GM23338 (cell line): Measurements from ENCODE around the gene KCTD3. TPM values are rescaled to one million over a fixed set of nuclear protein-coding genes. Genes with fewer than 3 reads are reported as not detected.

Experiments
- ATAC-seq: fragments of 200-7000 bp; cut with Tn5 transposase; 3 replicates; pipeline ENCODE4 v1.9.1; 2020
- DNase-seq: peaks from one replicate; pipeline ENCODE4 v3.0.0-alpha.2; 2015; ENCODE audit warnings: low spot score
- H2AFZ ChIP-seq: fragments of 200-600 bp; sonication (generic); 2 replicates; pipeline ENCODE4 v1.8.0; 2016; ENCODE audit warnings: antibody characterized with exemption, mild to moderate bottlenecking, moderate library complexity
- H3F3A ChIP-seq: fragments of 200-600 bp; sonication (generic); replicated peaks from 2 replicates; pipeline ENCODE4 v1.8.0; 2017; ENCODE audit warnings: antibody characterized with exemption, mixed run types, low read depth
- H3K27ac ChIP-seq: fragments of 200-600 bp; sonication (generic); 2 replicates; pipeline ENCODE4 v1.6.1; 2016; ENCODE audit warnings: low read depth
- H3K27me3 ChIP-seq: fragments of 200-600 bp; sonication (generic); 2 replicates; pipeline ENCODE4 v1.8.0; 2016; ENCODE audit warnings: mild to moderate bottlenecking, mixed run types, moderate library complexity; ENCODE audit not compliant: insufficient read depth
- H3K36me3 ChIP-seq: fragments of 200-600 bp; sonication (generic); 2 replicates; pipeline ENCODE4 v1.8.0; 2016; ENCODE audit warnings: mild to moderate bottlenecking; ENCODE audit not compliant: insufficient read depth
- H3K4me1 ChIP-seq: fragments of 200-600 bp; sonication (generic); 2 replicates; pipeline ENCODE4 v1.8.0; 2016; ENCODE audit warnings: mild to moderate bottlenecking, moderate library complexity; ENCODE audit not compliant: insufficient read depth
- H3K4me2 ChIP-seq: fragments of 200-600 bp; sonication (generic); 2 replicates; pipeline ENCODE4 v1.7.1; 2017; ENCODE audit warnings: mixed run types
- H3K4me3 ChIP-seq: fragments of 200-600 bp; sonication (generic); 2 replicates; pipeline ENCODE4 v1.6.1; 2016; ENCODE audit warnings: mixed run types
- H3K79me2 ChIP-seq: fragments of 200-600 bp; sonication (generic); replicated peaks from 2 replicates; pipeline ENCODE4 v1.8.0; 2017; ENCODE audit warnings: mild to moderate bottlenecking; ENCODE audit not compliant: insufficient read depth
- H3K9me2 ChIP-seq: fragments of 200-600 bp; sonication (generic); 2 replicates; pipeline ENCODE4 v1.8.0; 2017; ENCODE audit not compliant: insufficient read depth
- H4K20me1 ChIP-seq: fragments of 200-600 bp; sonication (generic); replicated peaks from 2 replicates; pipeline ENCODE4 v1.8.0; 2017; ENCODE audit warnings: mild to moderate bottlenecking; ENCODE audit not compliant: insufficient read depth
- H3K27ac Mint-ChIP-seq: 2 replicates; pipeline ENCODE4 v1.8.0; 2020; ENCODE audit warnings: inconsistent platforms, mild to moderate bottlenecking, moderate library complexity, mixed read lengths
- H3K27me3 Mint-ChIP-seq: 3 replicates; pipeline ENCODE4 v1.8.0; 2022; ENCODE audit warnings: low read depth, mild to moderate bottlenecking, moderate library complexity, mixed read lengths, inconsistent platforms; ENCODE audit not compliant: insufficient read depth, poor library complexity
- H3K36me3 Mint-ChIP-seq: 3 replicates; pipeline ENCODE4 v1.8.0; 2021; ENCODE audit warnings: low read depth, mild to moderate bottlenecking, inconsistent platforms, moderate library complexity, mixed read lengths
- H3K4me1 Mint-ChIP-seq: 3 replicates; pipeline ENCODE4 v1.8.0; 2020; ENCODE audit warnings: mild to moderate bottlenecking, inconsistent platforms, mixed read lengths
- H3K4me3 Mint-ChIP-seq: 3 replicates; pipeline ENCODE4 v1.8.0; 2021; ENCODE audit warnings: moderate library complexity, mild to moderate bottlenecking, inconsistent platforms, mixed read lengths
- H3K9me3 Mint-ChIP-seq: 3 replicates; pipeline ENCODE4 v1.8.0; 2020; ENCODE audit warnings: moderate library complexity, mild to moderate bottlenecking, inconsistent platforms, mixed read lengths
- CREB1 ChIP-seq: fragments of 250-450 bp; sonication (Bioruptor Pico); IDR thresholded peaks from 2 replicates; pipeline ENCODE4 v1.5.0; 2020; ENCODE audit warnings: low read depth, mild to moderate bottlenecking, moderate library complexity
- CTCF ChIP-seq, 2 experiments: fragments of 200-600 bp in 1 of 2; sonication (generic) in 1 of 2; conservative IDR thresholded peaks; 2 replicates each; pipeline versions ENCODE4 v1.5.1 to v1.6.1; 2016 to 2017; ENCODE audit warnings: antibody characterized with exemption in 2 of 2, low read depth in 2 of 2, mild to moderate bottlenecking in 2 of 2, moderate library complexity in 1 of 2
- EZH2 ChIP-seq: fragments of 200-600 bp; sonication (generic); IDR thresholded peaks from one replicate; pipeline ENCODE4 v1.8.0; 2017; ENCODE audit warnings: antibody characterized with exemption, mild to moderate bottlenecking, low read depth; ENCODE audit not compliant: unreplicated experiment
- EZH2phosphoT487 ChIP-seq: fragments of 200-600 bp; sonication (generic); IDR thresholded peaks from one replicate; pipeline ENCODE4 v1.8.1; 2018; ENCODE audit warnings: antibody characterized with exemption; ENCODE audit not compliant: unreplicated experiment
- JUNB ChIP-seq: IDR thresholded peaks from one replicate; pipeline ENCODE4 v1.6.1; 2016; ENCODE audit warnings: antibody characterized with exemption; ENCODE audit not compliant: unreplicated experiment
- NANOG ChIP-seq: IDR thresholded peaks from 2 replicates; pipeline ENCODE4 v1.6.1; 2016; ENCODE audit warnings: antibody characterized with exemption, borderline replicate concordance
- polyA plus RNA-seq: library from polyadenylated mRNA; unstranded; fragments of >200 nt; fragmentation: Nextera tagmentation; extraction: Ambion mirVana; gene quantifications from 2 replicates; pipeline ENCODE4 v1.2.1, GENCODE V29; 2016
- total RNA-seq: library from RNA; depleted of rRNA; stranded (reverse); fragments of >200 nt; shearing (Covaris generic); gene quantifications from 2 replicates; pipeline ENCODE4 v1.2.3, GENCODE V29; 2014
- TF ChIP-seq, protein P1 (sequence below): fragments of 250-450 bp; sonication (Bioruptor Pico); IDR thresholded peaks from 2 replicates; pipeline ENCODE4 v1.5.0; 2020; ENCODE audit warnings: mild to moderate bottlenecking, moderate library complexity

KCTD3 gene
- total and polyA plus RNA-seq, 2 experiments from 2014 or later, result 29.4 to 60.3 TPM

- TF ChIP-seq CREB1 (no peak), JUNB (no peak), EZH2 (no peak)
- TF ChIP-seq, protein P1, sequence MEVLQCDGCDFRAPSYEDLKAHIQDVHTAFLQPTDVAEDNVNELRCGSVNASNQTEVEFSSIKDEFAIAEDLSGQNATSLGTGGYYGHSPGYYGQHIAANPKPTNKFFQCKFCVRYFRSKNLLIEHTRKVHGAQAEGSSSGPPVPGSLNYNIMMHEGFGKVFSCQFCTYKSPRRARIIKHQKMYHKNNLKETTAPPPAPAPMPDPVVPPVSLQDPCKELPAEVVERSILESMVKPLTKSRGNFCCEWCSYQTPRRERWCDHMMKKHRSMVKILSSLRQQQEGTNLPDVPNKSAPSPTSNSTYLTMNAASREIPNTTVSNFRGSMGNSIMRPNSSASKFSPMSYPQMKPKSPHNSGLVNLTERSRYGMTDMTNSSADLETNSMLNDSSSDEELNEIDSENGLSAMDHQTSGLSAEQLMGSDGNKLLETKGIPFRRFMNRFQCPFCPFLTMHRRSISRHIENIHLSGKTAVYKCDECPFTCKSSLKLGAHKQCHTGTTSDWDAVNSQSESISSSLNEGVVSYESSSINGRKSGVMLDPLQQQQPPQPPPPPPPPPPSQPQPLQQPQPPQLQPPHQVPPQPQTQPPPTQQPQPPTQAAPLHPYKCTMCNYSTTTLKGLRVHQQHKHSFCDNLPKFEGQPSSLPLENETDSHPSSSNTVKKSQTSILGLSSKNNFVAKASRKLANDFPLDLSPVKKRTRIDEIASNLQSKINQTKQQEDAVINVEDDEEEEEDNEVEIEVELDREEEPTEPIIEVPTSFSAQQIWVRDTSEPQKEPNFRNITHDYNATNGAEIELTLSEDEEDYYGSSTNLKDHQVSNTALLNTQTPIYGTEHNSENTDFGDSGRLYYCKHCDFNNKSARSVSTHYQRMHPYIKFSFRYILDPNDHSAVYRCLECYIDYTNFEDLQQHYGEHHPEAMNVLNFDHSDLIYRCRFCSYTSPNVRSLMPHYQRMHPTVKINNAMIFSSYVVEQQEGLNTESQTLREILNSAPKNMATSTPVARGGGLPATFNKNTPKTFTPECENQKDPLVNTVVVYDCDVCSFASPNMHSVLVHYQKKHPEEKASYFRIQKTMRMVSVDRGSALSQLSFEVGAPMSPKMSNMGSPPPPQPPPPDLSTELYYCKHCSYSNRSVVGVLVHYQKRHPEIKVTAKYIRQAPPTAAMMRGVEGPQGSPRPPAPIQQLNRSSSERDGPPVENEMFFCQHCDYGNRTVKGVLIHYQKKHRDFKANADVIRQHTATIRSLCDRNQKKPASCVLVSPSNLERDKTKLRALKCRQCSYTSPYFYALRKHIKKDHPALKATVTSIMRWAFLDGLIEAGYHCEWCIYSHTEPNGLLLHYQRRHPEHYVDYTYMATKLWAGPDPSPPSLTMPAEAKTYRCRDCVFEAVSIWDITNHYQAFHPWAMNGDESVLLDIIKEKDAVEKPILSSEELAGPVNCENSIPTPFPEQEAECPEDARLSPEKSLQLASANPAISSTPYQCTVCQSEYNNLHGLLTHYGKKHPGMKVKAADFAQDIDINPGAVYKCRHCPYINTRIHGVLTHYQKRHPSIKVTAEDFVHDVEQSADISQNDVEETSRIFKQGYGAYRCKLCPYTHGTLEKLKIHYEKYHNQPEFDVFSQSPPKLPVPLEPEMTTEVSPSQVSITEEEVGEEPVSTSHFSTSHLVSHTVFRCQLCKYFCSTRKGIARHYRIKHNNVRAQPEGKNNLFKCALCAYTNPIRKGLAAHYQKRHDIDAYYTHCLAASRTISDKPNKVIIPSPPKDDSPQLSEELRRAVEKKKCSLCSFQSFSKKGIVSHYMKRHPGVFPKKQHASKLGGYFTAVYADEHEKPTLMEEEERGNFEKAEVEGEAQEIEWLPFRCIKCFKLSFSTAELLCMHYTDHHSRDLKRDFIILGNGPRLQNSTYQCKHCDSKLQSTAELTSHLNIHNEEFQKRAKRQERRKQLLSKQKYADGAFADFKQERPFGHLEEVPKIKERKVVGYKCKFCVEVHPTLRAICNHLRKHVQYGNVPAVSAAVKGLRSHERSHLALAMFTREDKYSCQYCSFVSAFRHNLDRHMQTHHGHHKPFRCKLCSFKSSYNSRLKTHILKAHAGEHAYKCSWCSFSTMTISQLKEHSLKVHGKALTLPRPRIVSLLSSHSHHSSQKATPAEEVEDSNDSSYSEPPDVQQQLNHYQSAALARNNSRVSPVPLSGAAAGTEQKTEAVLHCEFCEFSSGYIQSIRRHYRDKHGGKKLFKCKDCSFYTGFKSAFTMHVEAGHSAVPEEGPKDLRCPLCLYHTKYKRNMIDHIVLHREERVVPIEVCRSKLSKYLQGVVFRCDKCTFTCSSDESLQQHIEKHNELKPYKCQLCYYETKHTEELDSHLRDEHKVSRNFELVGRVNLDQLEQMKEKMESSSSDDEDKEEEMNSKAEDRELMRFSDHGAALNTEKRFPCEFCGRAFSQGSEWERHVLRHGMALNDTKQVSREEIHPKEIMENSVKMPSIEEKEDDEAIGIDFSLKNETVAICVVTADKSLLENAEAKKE (CRISPR knock-in tag), result no peak
Observed at GRCh38 chr1:215657047-215657446, 89.9 kb downstream of the KCTD3 start (continued).

GRCh38 chr1:215660259-215660658, 93.2 kb downstream of the KCTD3 start:
- no peaks in the 10 kb centered on the region for H3K9me3 Mint-ChIP-seq
- Histone ChIP-seq H3K27ac (no peak overlapping the region), H3K27me3 (no peaks in the 10 kb centered on the region), H3K4me3 (no peak overlapping the region), H4K20me1 (no peaks in the 10 kb centered on the region), H2AFZ (no peak overlapping the region), H3K79me2 (no peaks in the 10 kb centered on the region), H3F3A (no peaks in the 10 kb centered on the region), H3K36me3 (no peaks in the 10 kb centered on the region), H3K4me2 (no peak overlapping the region), H3K9me2 (peaks cover 5% of the 10 kb centered on the region), H3K4me1 (peaks cover 2% of the 10 kb centered on the region; the same call in 1 of the 2 replicates)
- H3K27me3 Mint-ChIP-seq, result peaks cover 4% of the 10 kb centered on the region
- no peak overlapping the region for H3K27ac Mint-ChIP-seq
- DNase-seq, result no peak
- no peak overlapping the region for H3K4me3 Mint-ChIP-seq
- H3K4me1 Mint-ChIP-seq, result peaks cover 15% of the 10 kb centered on the region
- no peaks in the 10 kb centered on the region for H3K36me3 Mint-ChIP-seq
- no peak for ATAC-seq
- TF ChIP-seq EZH2, result no peak
- no peak for TF ChIP-seq EZH2phosphoT487
- TF ChIP-seq, protein P1 (CRISPR knock-in tag), result no peak
- no peak for TF ChIP-seq CTCF (conservative IDR thresholded peaks at IDR 0.05; ENCODE audit: low read depth in 2 of 2)
- TF ChIP-seq NANOG, result no peak
